BE2C (cell line): Measurements from ENCODE around the gene AFF1.

Source experiments
- DNase-seq: peaks from one replicate; pipeline ENCODE4 v3.0.0-alpha.2; 2020
- H3K27me3 ChIP-seq: fragments of 250-450 bp; sonication (Bioruptor Pico); 2 replicates; pipeline ENCODE4 v1.5.1; 2020; ENCODE audit warnings: mild to moderate bottlenecking
- H3K36me3 ChIP-seq: fragments of 250-450 bp; sonication (Bioruptor Pico); 2 replicates; pipeline ENCODE4 v1.5.1; 2020; ENCODE audit warnings: mild to moderate bottlenecking
- H3K4me1 ChIP-seq: fragments of 250-450 bp; sonication (Bioruptor Pico); 2 replicates; pipeline ENCODE4 v1.5.1; 2020
- H3K4me3 ChIP-seq: 2 replicates; pipeline ENCODE4 v1.5.1; 2011; ENCODE audit warnings: low read depth, low read length
- H3K9me3 ChIP-seq: fragments of 250-450 bp; sonication (Bioruptor Pico); 2 replicates; pipeline ENCODE4 v1.5.1; 2020
- TF ChIP-seq, protein P1 (sequence below): IDR thresholded peaks from 2 replicates; pipeline ENCODE4 v1.5.1; 2012; ENCODE audit warnings: mild to moderate bottlenecking, low read depth, low read length

The AFF1 gene

DNA sequence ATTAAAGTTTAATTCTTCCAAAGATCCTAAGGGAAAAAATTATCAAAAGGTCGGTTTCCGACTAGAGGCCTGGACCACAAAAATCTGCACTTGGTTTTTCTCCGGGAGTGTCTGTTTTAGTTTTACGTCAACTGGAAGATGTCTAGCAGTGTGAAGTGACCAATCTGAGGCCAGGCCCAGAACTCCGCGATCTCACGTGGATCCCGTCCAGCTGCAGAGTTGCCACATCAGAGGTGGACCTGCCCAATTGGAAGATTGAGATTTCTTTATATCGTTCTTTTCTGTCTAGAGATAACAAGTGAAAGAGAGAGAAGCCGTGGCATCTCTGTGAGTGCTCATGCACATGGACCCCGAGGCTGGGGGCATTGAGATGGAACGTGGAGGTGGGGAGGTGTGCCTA, 115.8 kb downstream of the AFF1 start:
- Histone ChIP-seq H3K9me3 (no peaks in the 10 kb centered on the region), H3K4me3 (no peak overlapping the region), H3K27me3 (no peaks in the 10 kb centered on the region), H3K36me3 (peaks cover 19% of the 10 kb centered on the region), H3K4me1 (peaks cover 13% of the 10 kb centered on the region)
- TF ChIP-seq, protein P1, sequence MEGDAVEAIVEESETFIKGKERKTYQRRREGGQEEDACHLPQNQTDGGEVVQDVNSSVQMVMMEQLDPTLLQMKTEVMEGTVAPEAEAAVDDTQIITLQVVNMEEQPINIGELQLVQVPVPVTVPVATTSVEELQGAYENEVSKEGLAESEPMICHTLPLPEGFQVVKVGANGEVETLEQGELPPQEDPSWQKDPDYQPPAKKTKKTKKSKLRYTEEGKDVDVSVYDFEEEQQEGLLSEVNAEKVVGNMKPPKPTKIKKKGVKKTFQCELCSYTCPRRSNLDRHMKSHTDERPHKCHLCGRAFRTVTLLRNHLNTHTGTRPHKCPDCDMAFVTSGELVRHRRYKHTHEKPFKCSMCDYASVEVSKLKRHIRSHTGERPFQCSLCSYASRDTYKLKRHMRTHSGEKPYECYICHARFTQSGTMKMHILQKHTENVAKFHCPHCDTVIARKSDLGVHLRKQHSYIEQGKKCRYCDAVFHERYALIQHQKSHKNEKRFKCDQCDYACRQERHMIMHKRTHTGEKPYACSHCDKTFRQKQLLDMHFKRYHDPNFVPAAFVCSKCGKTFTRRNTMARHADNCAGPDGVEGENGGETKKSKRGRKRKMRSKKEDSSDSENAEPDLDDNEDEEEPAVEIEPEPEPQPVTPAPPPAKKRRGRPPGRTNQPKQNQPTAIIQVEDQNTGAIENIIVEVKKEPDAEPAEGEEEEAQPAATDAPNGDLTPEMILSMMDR, result no peak
- DNase-seq, result no peak

DNA sequence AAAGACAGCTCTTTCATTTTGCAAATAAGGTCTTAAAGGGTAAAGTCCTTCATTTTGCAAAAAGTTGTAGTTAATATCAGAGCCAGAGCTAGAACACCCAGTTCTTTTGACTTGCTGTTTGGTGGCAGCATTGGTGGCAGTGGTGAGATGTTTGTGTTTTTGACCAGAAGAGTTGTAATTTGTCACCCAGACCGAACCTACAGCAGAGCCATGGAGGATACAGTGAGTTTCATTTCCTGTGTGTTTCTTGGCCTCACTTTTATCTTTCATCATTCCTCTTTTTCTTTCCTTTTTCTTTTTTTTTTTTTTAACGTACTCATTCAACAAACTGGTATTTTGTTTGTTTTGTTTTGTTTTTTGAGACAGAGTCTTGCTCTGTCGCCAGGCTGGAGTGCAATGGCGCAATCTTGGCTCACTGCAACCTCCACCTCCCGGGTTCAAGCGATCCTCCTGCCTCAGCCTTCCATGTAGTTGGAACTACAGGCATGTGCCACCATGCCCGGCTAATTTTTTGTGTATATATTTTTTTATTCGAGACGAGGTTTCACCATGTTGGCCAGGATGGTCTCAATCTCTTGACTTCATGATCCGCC, 116.4 kb downstream of the AFF1 start:
- H3K27me3 ChIP-seq, result no peaks in the 10 kb centered on the region
- TF ChIP-seq, protein P1, result no peak
- H3K9me3 ChIP-seq, result no peaks in the 10 kb centered on the region
- H3K4me3 ChIP-seq, result no peak overlapping the region
- H3K4me1 ChIP-seq, result peaks cover 9% of the 10 kb centered on the region
- DNase-seq, result no peak
- peaks cover 19% of the 10 kb centered on the region for H3K36me3 ChIP-seq

- no peak for DNase-seq
- Histone ChIP-seq H3K36me3 (peaks cover 8% of the 10 kb centered on the region), H3K27me3 (no peaks in the 10 kb centered on the region), H3K4me1 (peaks cover 15% of the 10 kb centered on the region), H3K4me3 (no peak overlapping the region), H3K9me3 (no peaks in the 10 kb centered on the region)
- TF ChIP-seq, protein P1, result no peak
These were observed 117.8 kb downstream of the AFF1 start for GRCh38 chr4:87052615-87053014.

- H3K4me1 ChIP-seq, result peaks cover 21% of the 10 kb centered on the region
- peaks cover 5% of the 10 kb centered on the region for H3K36me3 ChIP-seq
- no peak for DNase-seq
- TF ChIP-seq, protein P1, result no peak
- H3K4me3 ChIP-seq, result no peak overlapping the region
- no peaks in the 10 kb centered on the region for H3K9me3 ChIP-seq
- no peaks in the 10 kb centered on the region for H3K27me3 ChIP-seq
These were observed 118.4 kb downstream of the AFF1 start for GRCh38 chr4:87053176-87053658.

DNA sequence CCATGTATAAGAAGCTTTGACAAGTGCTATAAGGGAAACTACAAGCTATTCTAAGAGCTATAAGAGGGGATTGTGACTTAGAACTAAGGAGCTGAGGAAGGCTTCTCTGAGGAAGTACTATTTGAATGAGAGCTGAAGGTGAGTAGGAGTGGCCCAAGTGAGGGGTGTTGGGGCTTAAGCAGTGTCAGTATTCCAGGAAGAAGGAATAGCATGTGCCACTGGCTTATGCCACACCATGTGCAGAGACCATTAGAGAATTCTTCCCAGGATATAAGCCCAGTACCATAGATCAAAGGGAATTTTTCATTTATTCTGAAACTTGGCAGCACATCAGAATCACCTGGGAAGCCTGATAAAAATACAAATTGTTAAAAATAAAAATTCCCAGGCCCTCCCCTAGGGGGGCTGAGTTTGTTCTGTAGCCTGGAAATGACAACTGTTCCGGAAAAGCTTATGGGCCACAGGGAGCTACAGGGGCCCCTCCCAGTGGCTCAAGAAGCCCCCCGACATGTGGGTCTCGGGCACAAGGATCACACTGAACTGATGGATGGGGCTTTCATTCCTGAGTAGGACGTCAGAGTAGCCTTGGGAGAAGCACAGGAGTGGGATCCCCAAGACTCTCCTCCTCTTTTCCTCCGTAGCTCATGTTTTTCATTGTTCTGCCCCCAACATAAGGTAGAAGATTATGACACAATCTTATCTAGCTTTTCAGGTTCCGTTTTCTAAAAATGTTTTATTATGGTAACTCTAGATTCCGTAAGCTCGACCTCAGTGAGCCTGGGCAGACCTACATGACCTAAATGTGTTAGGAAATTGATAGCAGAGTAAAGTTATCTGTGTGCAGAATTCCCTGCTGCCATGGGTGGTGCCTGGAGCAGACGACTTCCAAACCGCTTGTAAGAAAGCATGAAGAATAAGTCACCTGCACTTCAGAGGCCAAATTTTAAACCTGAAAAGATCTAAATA, 119.3 kb downstream of the AFF1 start:
- Histone ChIP-seq H3K27me3 (no peaks in the 10 kb centered on the region), H3K4me3 (no peak overlapping the region), H3K36me3 (peaks cover 5% of the 10 kb centered on the region), H3K4me1 (peaks cover 30% of the 10 kb centered on the region), H3K9me3 (no peaks in the 10 kb centered on the region)
- no peak for DNase-seq
- TF ChIP-seq, protein P1, result 0 out of 2 replicates have a peak, but pooled peaks have one; percentile 3
